Astrocyte of the cerebellum (primary cell): Measurements from ENCODE around the gene DGUOK.

Experiments used
- DNase-seq: peaks from one replicate; pipeline ENCODE4 v3.0.0-alpha.2; 2011; ENCODE audit warnings: low read depth
- H3K4me3 ChIP-seq: 2 replicates; pipeline ENCODE4 v1.5.1; 2011; ENCODE audit warnings: mild to moderate bottlenecking, low read depth, low read length, moderate library complexity
- CTCF ChIP-seq: IDR thresholded peaks from 2 replicates; pipeline ENCODE4 v1.5.1; 2012; ENCODE audit warnings: low read length, low read depth, moderate library complexity, mild to moderate bottlenecking; ENCODE audit errors: missing control alignments
- in situ Hi-C: cut with HindIII; loops from 2 replicates; pipeline ENCODE4 v1.10.0; 2017; ENCODE audit warnings: low sequenced_read_pairs

Gene DGUOK

GRCh38 chr2:73908689-73909652, 17.7 kb upstream of the DGUOK start:
- no peak for TF ChIP-seq CTCF
- no peak overlapping the region for H3K4me3 ChIP-seq
- DNase-seq = no peak
- in situ Hi-C loops = no loop called here

GRCh38 chr2:73910873-73911547, 15.7 kb upstream of the DGUOK start:
- in situ Hi-C loops = no loop called here
- TF ChIP-seq CTCF = no peak
- DNase-seq = no peak

GRCh38 chr2:73911548-73912208, 15.0 kb upstream of the DGUOK start:
- DNase-seq = no peak
- TF ChIP-seq CTCF = no peak
- in situ Hi-C loops = no loop called here
- no peak overlapping the region for H3K4me3 ChIP-seq

More at GRCh38 chr2:73910873-73911547, 15.7 kb upstream of the DGUOK start:
- no peak overlapping the region for H3K4me3 ChIP-seq

GRCh38 chr2:73913414-73914054, 13.1 kb upstream of the DGUOK start:
- no peak for TF ChIP-seq CTCF
- in situ Hi-C loops = no loop called here
- DNase-seq = no peak
- H3K4me3 ChIP-seq = no peak overlapping the region

GRCh38 chr2:73914667-73915066, 12.0 kb upstream of the DGUOK start:
- in situ Hi-C loops = no loop called here
- DNase-seq = no peak
- H3K4me3 ChIP-seq = no peak overlapping the region
- no peak for TF ChIP-seq CTCF

- in situ Hi-C loops = no loop called here
- H3K4me3 ChIP-seq = no peak overlapping the region
- TF ChIP-seq CTCF = no peak
- no peak for DNase-seq
Observed at GRCh38 chr2:73915437-73915993, 11.2 kb upstream of the DGUOK start.
